ACHN (cell line): ENCODE results near the gene PDHX.

Source experiments
- DNase-seq: peaks from one replicate; pipeline ENCODE4 v3.0.0-alpha.2; 2015
- in situ Hi-C: cut with HindIII; loops from 2 replicates; pipeline ENCODE4 v1.10.0; 2017; ENCODE audit warnings: low sequenced_read_pairs, low pct_ligation_motif_present, low pct_unique_long_range_greater_than_20kb

PDHX gene

DNA sequence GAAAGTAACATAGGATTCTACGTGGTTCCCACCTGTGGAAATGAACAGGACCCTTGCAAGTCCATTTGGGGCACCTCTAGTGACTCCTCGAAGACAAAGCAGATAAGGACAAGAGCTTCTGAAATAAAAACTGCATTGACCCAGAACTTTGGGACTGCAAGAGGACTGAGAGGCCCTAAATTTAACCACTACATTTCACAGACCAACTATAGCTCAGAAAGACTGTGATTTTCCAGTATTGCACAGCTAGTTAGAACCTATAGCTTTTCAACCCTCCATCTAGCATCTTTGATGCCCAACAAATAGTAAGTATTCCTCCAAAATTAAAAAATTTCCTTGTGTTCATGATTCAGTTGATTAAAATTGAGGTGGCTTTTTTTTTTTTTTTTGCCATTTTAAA is 114.9 kb downstream of the PDHX start:
- in situ Hi-C loops: no loop called here
- DNase-seq: no peak

DNA sequence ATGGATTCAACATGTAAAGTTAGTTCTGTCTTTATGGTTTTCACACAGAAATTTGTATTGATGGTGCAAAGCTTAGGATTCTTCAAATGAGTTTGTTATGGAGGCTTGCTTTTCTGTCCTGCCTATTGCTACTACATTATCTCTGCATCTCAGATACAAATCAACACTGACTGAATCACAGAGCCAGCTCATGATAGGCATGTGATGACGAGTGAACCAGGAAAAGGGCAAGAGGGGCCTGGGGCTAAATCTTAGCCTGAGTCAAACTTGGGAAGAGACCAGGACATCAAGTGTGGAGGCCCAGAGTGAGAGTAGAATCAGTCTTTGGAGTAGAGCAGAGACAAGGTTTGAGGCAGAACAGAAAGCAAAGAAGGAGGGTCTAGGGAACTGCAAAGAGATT is 115.4 kb downstream of the PDHX start:
- in situ Hi-C loops: no loop called here

DNA sequence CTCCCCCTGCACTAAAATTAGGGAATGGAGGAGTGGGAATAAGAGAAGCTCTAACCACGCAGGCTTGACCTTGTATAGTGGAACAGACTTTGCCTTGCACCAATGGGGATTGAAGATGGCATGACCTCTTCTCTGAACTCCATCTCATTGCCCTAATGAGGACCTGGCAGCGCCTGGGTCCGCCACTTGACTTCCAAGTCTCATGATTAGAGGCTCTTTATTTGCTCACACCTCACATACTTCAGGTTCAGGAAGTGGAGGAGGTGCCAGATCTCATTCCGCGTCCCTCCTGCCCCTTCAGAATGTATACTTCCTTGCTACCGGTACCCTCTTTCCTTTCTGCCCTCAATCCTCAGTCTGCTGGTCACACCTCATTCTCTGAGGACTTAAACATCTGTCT is 116.6 kb downstream of the PDHX start:
- no peak for DNase-seq
- in situ Hi-C loops: no loop called here

More for the DNA sequence above, 115.4 kb downstream of the PDHX start:
- DNase-seq: peak; percentile 8

DNA sequence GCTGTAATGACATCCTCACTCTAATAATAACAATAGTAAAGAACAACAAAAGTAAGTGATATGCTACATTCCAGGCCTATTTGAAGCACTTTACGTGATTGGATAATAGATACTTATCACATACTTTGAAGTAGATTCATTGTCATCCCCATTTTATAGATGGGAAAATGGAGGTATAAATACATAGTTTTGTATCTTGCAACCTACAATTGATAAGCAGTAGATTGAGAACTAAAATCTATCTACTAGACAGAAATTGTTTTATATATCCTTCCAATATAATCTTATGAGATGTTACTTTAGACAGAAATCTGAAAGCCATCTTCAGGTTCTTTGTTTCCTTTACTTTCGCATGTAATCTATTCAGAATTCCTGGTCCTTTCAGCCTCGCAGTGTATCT is 118.0 kb downstream of the PDHX start:
- no peak for DNase-seq
- in situ Hi-C loops: no loop called here

DNA sequence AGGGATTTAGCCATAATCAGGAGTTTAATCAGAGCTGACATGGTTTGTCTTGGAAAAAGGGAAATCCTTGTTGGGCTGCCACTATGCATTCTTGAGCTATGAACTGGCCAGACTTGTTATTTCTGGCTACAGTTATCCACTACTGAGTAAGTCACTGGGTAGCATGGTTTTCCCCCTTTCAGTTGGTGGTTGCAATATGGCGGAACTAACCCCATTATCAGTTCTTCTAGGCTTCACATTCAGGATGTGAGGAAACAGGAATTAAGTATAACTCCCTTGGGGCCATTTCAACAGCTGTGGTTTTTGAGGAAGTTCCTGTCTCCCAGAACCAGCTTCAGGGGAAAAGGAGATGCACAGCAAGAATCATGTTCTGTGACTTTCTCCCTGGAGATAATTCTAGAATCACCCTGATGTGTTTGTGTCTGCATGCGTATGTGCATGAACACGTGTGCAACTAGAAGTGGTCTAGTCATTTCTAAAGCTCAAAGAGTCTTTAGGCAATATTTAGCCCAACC is 119.5 kb downstream of the PDHX start:
- in situ Hi-C loops: no loop called here
- DNase-seq: peak; percentile 32

DNA sequence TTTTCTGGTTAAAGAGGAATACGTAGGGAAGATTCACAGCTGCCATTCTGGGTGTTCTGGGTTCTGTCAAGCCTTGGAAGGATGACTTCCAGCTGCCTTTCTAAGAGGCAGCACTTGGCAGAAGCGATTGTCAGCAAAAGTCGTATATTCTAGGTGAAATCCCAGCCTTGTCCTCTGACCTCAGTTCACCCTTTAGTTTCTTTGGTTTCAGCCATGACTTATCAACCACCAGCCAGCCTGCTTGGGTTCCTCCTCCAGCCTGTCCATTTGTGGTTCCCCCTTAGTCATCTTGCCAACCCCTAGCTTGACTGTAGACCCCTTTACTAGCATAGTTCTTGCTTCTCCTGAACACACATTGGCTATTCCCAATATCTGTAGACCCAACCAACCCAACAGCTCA is 120.2 kb downstream of the PDHX start:
- DNase-seq: no peak
- in situ Hi-C loops: no loop called here

DNA sequence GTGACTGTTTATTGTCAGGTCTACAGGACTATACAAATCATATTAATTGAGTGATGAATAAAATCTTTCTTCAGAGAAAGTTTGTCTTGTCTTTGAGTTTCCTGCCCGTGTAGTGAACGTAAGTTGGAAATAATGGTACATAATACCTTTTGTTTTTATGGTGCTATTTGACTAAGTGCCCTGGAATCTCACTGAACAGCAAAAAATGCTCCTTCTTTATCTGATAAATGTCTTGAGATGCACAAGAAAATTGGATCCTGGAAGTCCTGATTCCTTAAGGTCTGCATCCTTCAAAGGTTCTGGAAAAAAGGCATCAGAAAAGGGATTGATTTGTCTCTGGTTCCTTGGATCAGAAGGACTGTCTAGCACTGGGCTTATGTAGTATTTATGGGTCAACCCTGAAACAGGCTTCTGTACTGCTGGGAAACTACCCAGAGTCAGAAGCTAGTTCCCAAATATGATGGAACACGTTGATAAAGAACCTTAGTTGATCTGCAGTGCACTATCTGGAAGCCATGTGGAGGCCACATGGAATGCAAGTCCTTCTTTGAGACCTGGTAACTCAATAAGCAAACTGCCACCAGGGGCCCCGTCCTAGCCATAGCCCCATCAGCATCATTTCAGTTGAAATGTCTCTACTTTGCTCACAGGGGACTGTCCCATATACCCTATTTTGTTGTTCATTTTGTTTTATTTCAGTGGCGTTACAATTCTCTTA is 122.0 kb downstream of the PDHX start:
- in situ Hi-C loops: no loop called here
- no peak for DNase-seq

DNA sequence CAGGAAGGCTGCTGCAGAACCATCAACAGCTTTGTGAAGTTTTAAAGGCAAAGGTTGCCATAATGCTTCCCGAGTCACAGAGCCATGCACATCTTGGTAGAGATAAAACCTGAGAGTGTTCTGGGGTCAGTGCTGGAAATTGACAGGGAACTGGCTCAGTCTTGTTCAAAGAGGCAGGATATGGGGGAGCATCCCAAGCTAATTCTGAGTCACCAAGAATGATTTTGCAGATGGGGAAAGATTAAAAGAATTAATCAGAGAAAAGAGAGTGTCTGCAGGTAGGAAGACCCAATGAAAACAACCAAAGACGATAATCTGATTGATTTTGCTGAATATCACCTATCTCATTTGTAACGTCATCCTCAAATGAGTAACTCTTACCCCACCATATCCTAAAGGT is 122.7 kb downstream of the PDHX start:
- no peak for DNase-seq
- in situ Hi-C loops: no loop called here

DNA sequence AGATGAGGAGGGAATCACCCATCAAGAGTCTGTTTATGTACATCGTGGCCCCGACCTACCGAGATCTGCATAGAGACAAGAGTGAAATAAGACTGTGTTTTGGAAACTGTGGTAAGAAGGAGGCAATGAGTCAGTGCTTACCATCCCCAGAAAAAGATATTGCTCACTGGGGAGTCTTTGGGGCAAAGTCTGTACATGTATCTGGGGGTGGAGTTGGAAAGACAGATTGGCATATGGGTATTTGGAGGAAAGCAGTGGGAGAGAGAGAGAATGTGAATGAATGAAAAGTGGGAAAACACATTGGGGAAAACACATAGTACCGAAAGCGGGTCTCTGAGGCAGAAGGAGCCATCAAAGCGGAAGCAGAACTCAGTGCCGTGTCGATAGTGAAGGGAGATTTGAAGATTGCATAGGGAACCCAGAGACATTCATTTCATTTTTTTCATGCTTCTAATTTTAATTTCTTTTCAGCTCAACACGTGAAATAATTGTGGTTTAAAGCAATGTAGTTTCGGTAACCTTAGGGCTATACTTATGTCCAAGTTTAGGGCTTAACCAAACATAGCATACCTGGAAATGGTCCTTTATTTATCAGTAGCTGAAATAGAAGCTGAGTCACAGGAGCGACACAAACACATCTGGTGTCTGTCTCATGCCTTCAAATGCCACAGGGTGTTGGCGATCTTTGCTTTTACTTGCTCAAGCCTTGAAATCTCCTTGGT is 124.0 kb downstream of the PDHX start:
- in situ Hi-C loops: no loop called here
- DNase-seq: peak; percentile 36

DNA sequence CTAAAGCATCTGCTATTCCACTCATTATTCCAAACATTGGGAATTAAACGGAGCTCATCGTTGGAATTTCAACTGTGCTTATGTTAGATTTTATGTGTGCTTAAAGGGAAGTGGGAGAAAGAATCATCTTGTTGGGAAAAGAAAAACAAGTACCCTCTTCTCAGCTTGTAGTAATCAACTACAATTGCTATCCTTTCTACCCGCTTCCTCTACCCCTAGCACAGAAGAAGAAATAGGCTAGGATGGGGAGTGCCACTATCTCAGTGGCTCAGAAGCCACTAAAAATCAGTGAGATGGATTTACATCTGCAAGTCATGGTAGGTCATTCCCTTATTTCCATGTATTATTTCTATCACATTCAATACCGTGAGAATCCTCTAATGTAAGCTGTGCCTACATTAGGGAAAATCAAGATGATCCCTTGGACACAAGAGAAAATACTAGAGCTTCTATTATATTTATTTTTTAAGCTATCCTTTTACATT is 124.7 kb downstream of the PDHX start:
- DNase-seq: no peak
- in situ Hi-C loops: no loop called here

DNA sequence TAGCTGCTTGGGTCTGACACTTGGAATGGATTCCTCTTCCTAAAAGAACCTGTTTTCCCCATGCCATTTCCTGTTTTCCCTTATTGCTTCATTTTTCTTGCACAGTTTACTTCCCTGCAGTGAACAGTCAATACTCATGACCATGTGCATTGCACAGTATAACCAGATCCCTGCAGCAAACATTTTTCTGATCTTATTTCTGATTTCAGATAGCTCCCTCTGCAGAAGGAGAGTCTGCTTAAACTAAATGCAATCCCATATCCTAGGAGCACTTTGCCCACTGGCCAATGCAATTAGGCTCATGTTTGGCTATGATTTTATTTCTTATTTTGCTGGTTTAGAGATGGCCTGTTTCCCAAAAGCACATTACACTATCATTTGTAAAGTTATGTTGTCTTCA is 125.8 kb downstream of the PDHX start:
- in situ Hi-C loops: no loop called here
- DNase-seq: no peak

DNA sequence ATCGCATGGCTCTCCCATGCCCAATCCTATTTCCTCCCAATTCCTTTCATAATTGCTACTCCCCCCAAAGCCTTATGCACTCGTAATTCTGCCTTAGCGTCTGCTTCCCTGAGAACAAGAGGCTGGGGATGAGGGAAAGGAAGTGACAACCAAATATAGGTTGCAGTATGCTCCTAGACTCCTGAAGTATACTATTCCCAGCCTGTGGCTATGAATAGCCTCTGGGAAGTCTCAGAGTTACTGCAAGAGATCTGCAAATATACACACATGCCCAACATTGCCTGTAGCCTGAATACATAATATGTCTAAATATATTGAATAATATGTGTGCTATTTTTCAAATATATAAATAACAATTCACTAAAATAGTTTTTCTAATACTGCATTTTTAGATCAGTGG is 126.5 kb downstream of the PDHX start:
- no peak for DNase-seq
- in situ Hi-C loops: no loop called here

DNA sequence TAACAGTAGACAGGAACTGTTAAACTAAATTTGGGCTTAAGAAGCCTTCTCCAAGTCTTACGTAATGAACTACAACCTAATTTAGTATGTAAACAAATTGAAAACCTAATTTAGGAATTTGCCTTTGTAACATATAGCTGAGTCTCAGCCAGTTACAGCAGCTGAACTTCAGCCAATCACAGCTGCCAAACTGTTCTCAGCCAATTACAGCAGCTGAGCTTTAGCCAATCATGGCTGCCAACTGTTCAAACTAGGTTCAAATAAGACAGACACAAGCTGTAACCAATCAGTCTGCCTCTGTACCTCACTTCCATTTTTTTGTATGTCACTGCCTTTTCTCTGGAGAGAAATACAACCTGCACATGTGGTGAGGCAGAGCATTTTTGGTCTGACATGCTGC is 127.5 kb downstream of the PDHX start:
- in situ Hi-C loops: no loop called here
- DNase-seq: no peak

DNA sequence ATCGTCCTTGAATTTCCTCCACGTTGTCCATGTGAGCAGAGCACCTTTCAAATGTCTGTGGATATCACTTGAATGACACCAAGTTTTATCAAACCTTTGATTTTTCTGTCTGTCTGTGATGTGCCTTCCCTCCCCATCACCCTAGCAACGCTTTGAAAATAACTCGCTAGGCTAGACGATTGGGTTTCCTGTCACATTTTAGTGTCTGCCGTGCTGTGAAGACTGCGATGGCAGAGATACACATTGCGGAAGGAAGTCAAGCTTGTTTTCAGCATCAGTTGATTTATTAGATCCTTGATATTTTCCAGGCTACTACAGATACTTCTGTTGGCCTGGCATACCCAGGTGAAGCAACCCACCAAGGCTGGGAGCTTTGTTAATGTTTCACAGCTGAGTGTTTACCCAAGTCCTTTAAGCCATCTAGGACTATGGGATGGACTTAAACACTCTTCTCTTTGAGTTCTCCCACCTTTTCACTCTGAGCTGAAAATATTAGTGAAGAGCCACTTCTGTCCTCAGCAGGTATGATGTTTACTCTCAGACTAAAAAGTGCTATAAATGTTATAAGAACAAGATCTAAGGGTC is 128.9 kb downstream of the PDHX start:
- no peak for DNase-seq
- in situ Hi-C loops: no loop called here
